Panc1 (cell line): ENCODE results near the gene ARID4B. TPM values are rescaled to one million over a fixed set of nuclear protein-coding genes. Genes with fewer than 3 reads are reported as not detected.

Source experiments
- ATAC-seq: fragments of 200-7000 bp; cut with Tn5 transposase; 2 replicates; pipeline ENCODE4 v1.9.1; 2020; ENCODE audit warnings: mild to moderate bottlenecking, moderate library complexity
- BruUV-seq: library from RNA; stranded (reverse); fragments of 400-500 nt; replicated peaks from 2 replicates; lab custom pipeline; 2021; lab: Mats Ljungman, UMichigan
- CTCF ChIA-PET: fragments of 300-600 bp; sonication (Branson Sonifier 250); formaldehyde crosslinking; loops from one replicate; lab custom pipeline; 2022; ENCODE audit warnings: antibody characterized with exemption; lab: Charles Lee
- POLR2A ChIA-PET: fragments of 300-600 bp; sonication (Branson Sonifier 250); formaldehyde crosslinking; loops from one replicate; lab custom pipeline; 2022; ENCODE audit warnings: antibody characterized with exemption; lab: Charles Lee
- DNase-seq: peaks from one replicate; pipeline ENCODE4 v3.0.0-alpha.2; 2010; ENCODE audit warnings: low read depth, low spot score
- H3K27ac ChIP-seq: 2 replicates; pipeline ENCODE4 v1.5.1; 2011; ENCODE audit warnings: mild to moderate bottlenecking, low read length, inconsistent platforms
- H3K27me3 ChIP-seq: fragments of 200-500 bp; sonication (Bioruptor generic); 2 replicates; pipeline ENCODE4 v1.6.0; 2014; ENCODE audit warnings: low read length, inconsistent platforms; ENCODE audit not compliant: control insufficient read depth, insufficient read depth
- H3K36me3 ChIP-seq: fragments of 200-500 bp; sonication (Bioruptor generic); 2 replicates; pipeline ENCODE4 v1.5.1; 2014; ENCODE audit warnings: inconsistent platforms, mild to moderate bottlenecking, low read length, moderate library complexity; ENCODE audit not compliant: control insufficient read depth, insufficient read depth
- H3K4me1 ChIP-seq: 2 replicates; pipeline ENCODE4 v1.5.1; 2011; ENCODE audit warnings: inconsistent platforms, mild to moderate bottlenecking, low read length, moderate library complexity; ENCODE audit not compliant: control insufficient read depth, insufficient read depth
- H3K4me3 ChIP-seq, 2 experiments: 2 replicates each; pipeline ENCODE4 v1.5.1; 2011 to 2012; ENCODE audit warnings: low read depth in 2 of 2, low read length in 2 of 2, mild to moderate bottlenecking in 2 of 2, inconsistent platforms in 1 of 2, moderate library complexity in 1 of 2
- H3K9me3 ChIP-seq: fragments of 200-500 bp; sonication (Bioruptor generic); 2 replicates; pipeline ENCODE4 v1.5.1; 2014; ENCODE audit warnings: low read depth, mild to moderate bottlenecking, inconsistent platforms, low read length, moderate library complexity; ENCODE audit not compliant: control insufficient read depth, insufficient read depth
- POLR2AphosphoS5 ChIP-seq: IDR thresholded peaks from 2 replicates; pipeline ENCODE4 v1.6.1; 2012; ENCODE audit warnings: mild to moderate bottlenecking, low read depth, low read length, moderate library complexity
- SIN3A ChIP-seq: IDR thresholded peaks from 2 replicates; pipeline ENCODE4 v1.6.1; 2012; ENCODE audit warnings: low read depth, mild to moderate bottlenecking, low read length, moderate library complexity, borderline replicate concordance; ENCODE audit not compliant: insufficient read depth
- TCF7L2 ChIP-seq: IDR thresholded peaks from 2 replicates; pipeline ENCODE4 v1.6.1; 2011; ENCODE audit warnings: mild to moderate bottlenecking, low read depth, low read length, inconsistent platforms
- in situ Hi-C: cut with HindIII; loops from 2 replicates; pipeline ENCODE4 v1.10.0; 2016; ENCODE audit warnings: low sequenced_read_pairs, low pct_unique_long_range_greater_than_20kb
- intact Hi-C: fragments of 100-400 bp; cut with micrococcal nuclease; formaldehyde crosslinking; loops from one replicate; pipeline ENCODE4 v1.10.0; 2022; ENCODE audit not compliant: unreplicated experiment
- total RNA-seq: library from RNA; stranded (reverse); gene quantifications from one replicate; pipeline ENCODE4 v1.2.1, GENCODE V29; 2021; ENCODE audit not compliant: unreplicated experiment
- TF ChIP-seq, protein P1 (sequence below), 2 experiments: IDR thresholded peaks; 2 replicates each; pipeline ENCODE4 v1.6.1; 2011 to 2012; ENCODE audit warnings: low read depth in 2 of 2, control low read depth in 1 of 2, low read length in 1 of 2, mild to moderate bottlenecking in 1 of 2, moderate library complexity in 1 of 2; ENCODE audit not compliant: insufficient read depth in 1 of 2
- TF ChIP-seq, protein P2 (sequence below): fragments of 450-650 bp; IDR thresholded peaks from 2 replicates; pipeline ENCODE4 v1.5.1; 2017; ENCODE audit warnings: mild to moderate bottlenecking

The ARID4B gene
- total RNA-seq, 1 experiment from 2014 or later, result 37.5 TPM

DNA sequence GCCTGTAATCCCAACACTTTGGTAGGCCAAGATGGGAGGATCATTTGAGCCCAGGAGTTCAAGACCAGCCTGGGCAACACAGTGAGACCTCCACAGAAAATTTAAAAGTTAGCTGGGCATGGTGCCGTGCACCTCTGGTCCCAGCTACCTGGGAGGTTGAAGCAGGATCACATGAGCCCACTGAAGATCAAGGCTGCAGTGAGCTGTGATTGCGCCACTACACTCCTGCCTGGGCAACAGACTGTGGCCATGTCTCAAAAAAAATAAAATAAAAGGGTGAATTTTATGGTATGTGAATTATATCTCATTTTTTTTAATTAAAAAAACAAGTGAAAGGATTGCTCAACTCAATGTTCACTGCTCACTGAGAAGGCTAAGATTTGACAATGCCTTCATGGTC is 8.7 kb downstream of the ARID4B start:
- intact Hi-C loops, result no loop called here
- POLR2A ChIA-PET, result no interaction called here
- DNase-seq, result no peak
- Histone ChIP-seq H3K9me3 (no peaks in the 10 kb centered on the region), H3K27ac (no peak overlapping the region), H3K4me3 (no peak overlapping the region), H3K36me3 (peaks cover 2% of the 10 kb centered on the region; the same call in 1 of the 2 replicates), H3K4me1 (peaks cover 10% of the 10 kb centered on the region), H3K27me3 (no peaks in the 10 kb centered on the region)
- CTCF ChIA-PET, result no interaction called here
- no peak for TF ChIP-seq TCF7L2
- no peak for TF ChIP-seq SIN3A
- TF ChIP-seq, protein P1, sequence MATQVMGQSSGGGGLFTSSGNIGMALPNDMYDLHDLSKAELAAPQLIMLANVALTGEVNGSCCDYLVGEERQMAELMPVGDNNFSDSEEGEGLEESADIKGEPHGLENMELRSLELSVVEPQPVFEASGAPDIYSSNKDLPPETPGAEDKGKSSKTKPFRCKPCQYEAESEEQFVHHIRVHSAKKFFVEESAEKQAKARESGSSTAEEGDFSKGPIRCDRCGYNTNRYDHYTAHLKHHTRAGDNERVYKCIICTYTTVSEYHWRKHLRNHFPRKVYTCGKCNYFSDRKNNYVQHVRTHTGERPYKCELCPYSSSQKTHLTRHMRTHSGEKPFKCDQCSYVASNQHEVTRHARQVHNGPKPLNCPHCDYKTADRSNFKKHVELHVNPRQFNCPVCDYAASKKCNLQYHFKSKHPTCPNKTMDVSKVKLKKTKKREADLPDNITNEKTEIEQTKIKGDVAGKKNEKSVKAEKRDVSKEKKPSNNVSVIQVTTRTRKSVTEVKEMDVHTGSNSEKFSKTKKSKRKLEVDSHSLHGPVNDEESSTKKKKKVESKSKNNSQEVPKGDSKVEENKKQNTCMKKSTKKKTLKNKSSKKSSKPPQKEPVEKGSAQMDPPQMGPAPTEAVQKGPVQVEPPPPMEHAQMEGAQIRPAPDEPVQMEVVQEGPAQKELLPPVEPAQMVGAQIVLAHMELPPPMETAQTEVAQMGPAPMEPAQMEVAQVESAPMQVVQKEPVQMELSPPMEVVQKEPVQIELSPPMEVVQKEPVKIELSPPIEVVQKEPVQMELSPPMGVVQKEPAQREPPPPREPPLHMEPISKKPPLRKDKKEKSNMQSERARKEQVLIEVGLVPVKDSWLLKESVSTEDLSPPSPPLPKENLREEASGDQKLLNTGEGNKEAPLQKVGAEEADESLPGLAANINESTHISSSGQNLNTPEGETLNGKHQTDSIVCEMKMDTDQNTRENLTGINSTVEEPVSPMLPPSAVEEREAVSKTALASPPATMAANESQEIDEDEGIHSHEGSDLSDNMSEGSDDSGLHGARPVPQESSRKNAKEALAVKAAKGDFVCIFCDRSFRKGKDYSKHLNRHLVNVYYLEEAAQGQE (IDR thresholded peaks at IDR 0.05; ENCODE audit: insufficient read depth in 1 of 2, low read depth in 2 of 2, low read length in 1 of 2), result no peak
- TF ChIP-seq POLR2AphosphoS5, result no peak
- TF ChIP-seq, protein P2, sequence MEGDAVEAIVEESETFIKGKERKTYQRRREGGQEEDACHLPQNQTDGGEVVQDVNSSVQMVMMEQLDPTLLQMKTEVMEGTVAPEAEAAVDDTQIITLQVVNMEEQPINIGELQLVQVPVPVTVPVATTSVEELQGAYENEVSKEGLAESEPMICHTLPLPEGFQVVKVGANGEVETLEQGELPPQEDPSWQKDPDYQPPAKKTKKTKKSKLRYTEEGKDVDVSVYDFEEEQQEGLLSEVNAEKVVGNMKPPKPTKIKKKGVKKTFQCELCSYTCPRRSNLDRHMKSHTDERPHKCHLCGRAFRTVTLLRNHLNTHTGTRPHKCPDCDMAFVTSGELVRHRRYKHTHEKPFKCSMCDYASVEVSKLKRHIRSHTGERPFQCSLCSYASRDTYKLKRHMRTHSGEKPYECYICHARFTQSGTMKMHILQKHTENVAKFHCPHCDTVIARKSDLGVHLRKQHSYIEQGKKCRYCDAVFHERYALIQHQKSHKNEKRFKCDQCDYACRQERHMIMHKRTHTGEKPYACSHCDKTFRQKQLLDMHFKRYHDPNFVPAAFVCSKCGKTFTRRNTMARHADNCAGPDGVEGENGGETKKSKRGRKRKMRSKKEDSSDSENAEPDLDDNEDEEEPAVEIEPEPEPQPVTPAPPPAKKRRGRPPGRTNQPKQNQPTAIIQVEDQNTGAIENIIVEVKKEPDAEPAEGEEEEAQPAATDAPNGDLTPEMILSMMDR, result no peak
- no TSS peak for BruUV-seq
- ATAC-seq, result no peak
- in situ Hi-C loops, result no loop called here

DNA sequence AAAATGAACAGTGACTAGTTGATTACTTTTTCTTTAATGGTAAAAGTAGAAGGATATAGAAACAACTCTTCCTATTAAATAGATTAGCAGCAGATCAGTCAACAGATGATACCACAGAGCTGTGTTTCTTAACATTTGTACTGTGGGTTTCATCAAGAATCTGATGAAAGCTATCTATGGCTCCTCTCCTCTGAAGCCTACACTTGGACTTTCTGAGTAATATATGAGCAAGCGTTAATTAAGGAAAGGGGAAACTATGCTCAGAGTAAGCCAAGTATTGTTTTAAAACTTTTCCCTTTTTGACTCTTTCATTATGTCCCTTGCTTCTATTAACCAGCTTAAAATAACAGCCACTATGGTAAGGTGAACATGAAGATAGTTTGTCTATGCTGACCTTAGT is 10.8 kb downstream of the ARID4B start:
- ChIA-PET POLR2A (interaction anchor here (0.6 kb wide), 1 partner anchor 821 kb away, joined by 11 read pairs; no protein-coding TSS in a partner anchor), CTCF (no interaction called here)
- TF ChIP-seq, protein P2, result no peak
- TF ChIP-seq POLR2AphosphoS5 (no peak), SIN3A (no peak)
- TF ChIP-seq, protein P1 (IDR thresholded peaks at IDR 0.05; ENCODE audit: insufficient read depth in 1 of 2, low read depth in 2 of 2, low read length in 1 of 2), result no peak
- Histone ChIP-seq H3K36me3 (peaks cover 2% of the 10 kb centered on the region; the same call in 1 of the 2 replicates), H3K4me3 (no peak overlapping the region), H3K27me3 (no peaks in the 10 kb centered on the region), H3K9me3 (no peaks in the 10 kb centered on the region), H3K4me1 (peaks cover 8% of the 10 kb centered on the region), H3K27ac (no peak overlapping the region)
- no TSS peak for BruUV-seq
- intact Hi-C loops, result no loop called here
- DNase-seq (no peak), ATAC-seq (0 out of 2 replicates have a peak, but pooled peaks have one; percentile 34)
- in situ Hi-C loops, result no loop called here
